K562 (cell line): ENCODE measurements around the gene FTO. TPM values are rescaled to one million over a fixed set of nuclear protein-coding genes. Genes with fewer than 3 reads are reported as not detected.

Experiments
- ATAC-seq: fragments of 200-7000 bp; cut with Tn5 transposase; 3 replicates; pipeline ENCODE4 v1.9.1; 2020; ENCODE audit warnings: moderate library complexity
- BruUV-seq: library from RNA; stranded (reverse); fragments of 400-500 nt; replicated peaks from 2 replicates; lab custom pipeline; 2021; lab: Mats Ljungman, UMichigan
- CTCF ChIA-PET: fragments of 300-600 bp; formaldehyde crosslinking; extraction: SDS; loops from one replicate; lab custom pipeline; 2021; ENCODE audit warnings: low intra/inter-chr PET ratio; lab: Yijun Ruan, JAX
- POLR2A ChIA-PET: fragments of 300-600, 350-650 bp; sonication (Branson Sonifier 250); formaldehyde crosslinking; extraction: SDS; loops from one replicate; lab custom pipeline; 2021; ENCODE audit warnings: antibody characterized with exemption, inconsistent platforms; lab: Yijun Ruan, JAX
- DNase-seq, 4 experiments: peaks; one replicate each; pipeline versions ENCODE4 v3.0.0 to v3.0.0-alpha.2; 2011 to 2018; ENCODE audit warnings: low spot score in 3 of 4, mixed read lengths in 3 of 4; ENCODE audit errors: extremely low read depth in 1 of 4
- FAIRE-seq: peaks from 2 replicates; lab custom pipeline; 2011; peaks lifted over from hg19 to GRCh38; lab: Jason Lieb, UNC
- H2AFZ ChIP-seq: 2 replicates; pipeline ENCODE4 v1.6.0; 2011; ENCODE audit warnings: low read depth, low read length, control low read depth, inconsistent platforms
- H3K27ac ChIP-seq: fragments of 200-600 bp; 3 replicates; pipeline ENCODE4 v1.8.0; 2011; ENCODE audit warnings: low read depth, mild to moderate bottlenecking, control low read depth, inconsistent platforms, low read length, moderate library complexity, mixed read lengths; ENCODE audit errors: extremely low read depth
- H3K27me3 ChIP-seq, 2 experiments: fragments of 300-600 bp in 1 of 2; 2 replicates in 1 of 2; 3 replicates in 1 of 2; pipeline versions ENCODE4 v1.6.0 to v1.8.0; 2011; ENCODE audit warnings: inconsistent platforms in 2 of 2, low read length in 2 of 2, mild to moderate bottlenecking in 1 of 2, mixed read lengths in 1 of 2, moderate library complexity in 1 of 2; ENCODE audit not compliant: control insufficient read depth in 2 of 2, insufficient read depth in 2 of 2
- H3K36me3 ChIP-seq: fragments of 300-600 bp; 3 replicates; pipeline ENCODE4 v1.8.0; 2011; ENCODE audit warnings: mild to moderate bottlenecking, low read length, inconsistent platforms; ENCODE audit not compliant: control insufficient read depth, insufficient read depth
- H3K4me1 ChIP-seq, 2 experiments: fragments of 200-600 bp in 1 of 2; replicated peaks in 1 of 2; 2 replicates in 1 of 2; 3 replicates in 1 of 2; pipeline versions ENCODE4 v1.5.1 to v1.8.0; 2011; ENCODE audit warnings: inconsistent platforms in 2 of 2, low read length in 2 of 2, mild to moderate bottlenecking in 1 of 2, mixed read lengths in 1 of 2, moderate library complexity in 1 of 2; ENCODE audit not compliant: control insufficient read depth in 2 of 2, insufficient read depth in 2 of 2
- H3K4me2 ChIP-seq: 2 replicates; pipeline ENCODE4 v1.6.1; 2011; ENCODE audit warnings: low read length, control low read depth, inconsistent platforms, mixed read lengths; ENCODE audit not compliant: insufficient read depth
- H3K4me3 ChIP-seq: fragments of 200-600 bp; sonication (generic), shearing (Covaris generic); 2 replicates; pipeline ENCODE4 v1.5.1; 2016; ENCODE audit warnings: control low read depth, inconsistent platforms
- H3K79me2 ChIP-seq: fragments of 200-600 bp; 3 replicates; pipeline ENCODE4 v1.8.0; 2011; ENCODE audit warnings: low read length, inconsistent platforms; ENCODE audit not compliant: control insufficient read depth, insufficient read depth
- H3K9ac ChIP-seq, 2 experiments: 2 replicates each; pipeline versions ENCODE4 v1.6.0 to v1.6.1; 2011; ENCODE audit warnings: low read depth in 2 of 2, low read length in 2 of 2, control low read depth in 1 of 2, inconsistent platforms in 1 of 2, mild to moderate bottlenecking in 1 of 2, mixed read lengths in 1 of 2; ENCODE audit not compliant: insufficient read depth in 1 of 2
- H3K9me1 ChIP-seq: one replicate; pipeline ENCODE4 v1.6.0; 2011; ENCODE audit warnings: inconsistent platforms, mild to moderate bottlenecking, low read length, moderate library complexity; ENCODE audit not compliant: control insufficient read depth, insufficient read depth
- H3K9me3 ChIP-seq: replicated peaks from 2 replicates; pipeline ENCODE4 v1.5.1; 2011; ENCODE audit warnings: low read depth, low read length, inconsistent platforms; ENCODE audit not compliant: control insufficient read depth, insufficient read depth
- H4K20me1 ChIP-seq: replicated peaks from 2 replicates; pipeline ENCODE4 v1.6.1; 2011; ENCODE audit warnings: low read length, inconsistent platforms, mixed read lengths; ENCODE audit not compliant: control insufficient read depth, insufficient read depth
- FOXP1 ChIP-seq: sonication (generic); formaldehyde crosslinking; IDR thresholded peaks from 2 replicates; pipeline ENCODE4 v1.8.0; 2022; ENCODE audit warnings: mild to moderate bottlenecking, missing genetic modification reagents
- HMGN3 ChIP-seq: IDR thresholded peaks from 2 replicates; pipeline ENCODE4 v1.6.1; 2011; ENCODE audit warnings: borderline replicate concordance, low read depth, mild to moderate bottlenecking, mixed read lengths, low read length; ENCODE audit not compliant: insufficient read length; ENCODE audit errors: extremely low read depth
- MYNN ChIP-seq, 2 experiments: sonication (generic); formaldehyde crosslinking in 1 of 2; IDR thresholded peaks; 2 replicates each; pipeline versions ENCODE4 v1.5.0 to v1.6.1; 2016 to 2020; ENCODE audit warnings: antibody characterized with exemption in 1 of 2, missing genetic modification reagents in 1 of 2
- NCOA6 ChIP-seq: fragments of 450-650 bp; IDR thresholded peaks from 2 replicates; pipeline ENCODE4 v1.6.1; 2017; ENCODE audit warnings: mild to moderate bottlenecking
- ZFX ChIP-seq: sonication (generic); formaldehyde crosslinking; IDR thresholded peaks from 2 replicates; pipeline ENCODE4 v1.8.0; 2022; ENCODE audit warnings: mild to moderate bottlenecking, missing genetic modification reagents, moderate library complexity
- ZNF212 ChIP-seq: fragments of 450-650 bp; formaldehyde crosslinking; IDR thresholded peaks from 2 replicates; pipeline ENCODE4 v1.4.0; 2020; ENCODE audit warnings: mild to moderate bottlenecking
- ZNF253 ChIP-seq: fragments of 250-450 bp; sonication (Bioruptor Pico); conservative IDR thresholded peaks from 2 replicates; pipeline ENCODE4 v1.6.1; 2021; ENCODE audit warnings: mild to moderate bottlenecking
- ZNF408 ChIP-seq: fragments of 250-450 bp; sonication (Bioruptor Pico); IDR thresholded peaks from 2 replicates; pipeline ENCODE4 v1.4.0; 2020; ENCODE audit warnings: low read depth, mild to moderate bottlenecking, moderate library complexity
- WGBS: fragments of 100-300 bp; shearing (Covaris generic); methylation state at CpG from one replicate; pipeline ENCODE4 v1.1.6; 2016; ENCODE audit warnings: low coverage, mixed read lengths; ENCODE audit not compliant: insufficient coverage; ENCODE audit errors: missing lambda C conversion rate; 5-methylcytosine and 5-hydroxymethylcytosine counted together
- in situ Hi-C: fragments of 300-500 bp; cut with MboI; formaldehyde crosslinking; loops from 4 replicates; pipeline ENCODE4 v1.15.0; 2018; ENCODE audit warnings: inconsistent platforms, mixed read lengths
- intact Hi-C: fragments of 100-400 bp; cut with micrococcal nuclease; formaldehyde crosslinking; loops from 2 replicates; pipeline ENCODE4 v1.14.2; 2022
- polyA plus RNA-seq, 8 experiments: library from polyadenylated mRNA; depleted of rRNA in 4 of 8; stranded (reverse) in 5 of 8; unstranded in 3 of 8; fragments of >200 nt; fragmentation: Nextera tagmentation in 2 of 8; fragmentation: Illumina TruSeq in 1 of 8; extraction: Ambion mirVana in 2 of 8; extraction: Trizol in 1 of 8; gene quantifications; 2 replicates each; pipeline versions ENCODE4 v1.2.1 to v1.2.3, GENCODE V29; 2011 to 2014; ENCODE audit warnings: inconsistent platforms in 1 of 8, missing spikeins in 1 of 8
- total RNA-seq, 7 experiments: library from RNA; depleted of rRNA in 6 of 7; stranded (reverse); fragments of >200 nt in 6 of 7; fragmentation: Illumina TruSeq in 2 of 7; extraction: Trizol in 2 of 7; gene quantifications; 2 replicates each; pipeline versions ENCODE4 v1.2.1 to v1.2.3, GENCODE V29; 2011 to 2021; ENCODE audit warnings: low replicate concordance in 1 of 7
- TF ChIP-seq, protein P1 (sequence below): fragments of 250-450 bp; sonication (Bioruptor Pico); IDR thresholded peaks from 2 replicates; pipeline ENCODE4 v1.4.0; 2020
- TF ChIP-seq, protein P2 (sequence below): fragments of 250-450 bp; sonication (Bioruptor Pico); IDR thresholded peaks from 2 replicates; pipeline ENCODE4 v1.9.0; 2021; ENCODE audit warnings: mild to moderate bottlenecking, inconsistent platforms
- TF ChIP-seq, protein P3 (sequence below): fragments of 250-450 bp; sonication (Bioruptor Pico); IDR thresholded peaks from 2 replicates; pipeline ENCODE4 v1.8.0; 2021; ENCODE audit warnings: borderline replicate concordance, mild to moderate bottlenecking, moderate library complexity; ENCODE audit not compliant: poor library complexity, severe bottlenecking

Gene FTO
- total and polyA plus RNA-seq, 9 of the 15 experiments (the other 6 are each of a cell fraction or from before 2014, with no cell fraction given): 11.3 to 27.7 (median 25.5) TPM

DNA sequence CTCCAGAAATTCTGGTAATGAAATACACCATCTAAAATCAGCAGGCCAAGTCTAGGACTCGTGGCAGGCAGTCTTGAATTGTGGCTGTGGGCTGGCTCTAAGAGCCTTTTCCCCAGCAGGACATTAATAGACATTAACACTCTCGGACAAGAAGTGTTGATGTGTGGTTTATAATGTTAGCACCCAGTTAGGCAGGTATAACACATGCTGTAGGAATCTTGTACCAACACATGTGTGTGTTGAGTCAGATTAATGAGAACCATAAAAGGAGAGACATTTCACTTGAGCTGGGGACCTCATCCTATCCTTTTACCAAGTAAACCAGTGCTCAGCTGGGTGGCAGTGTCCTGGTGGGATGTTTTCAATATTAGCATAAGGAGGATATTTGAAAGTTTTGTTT lies 264.5 kb downstream of the FTO start:
- POLR2A ChIA-PET: no interaction called here
- BruUV-seq: no TSS peak
- intact Hi-C loops: no loop called here
- CTCF ChIA-PET: no interaction called here
- no peak overlapping the region for H3K27ac ChIP-seq
- H3K9me3 ChIP-seq: no peaks in the 10 kb centered on the region
- in situ Hi-C loops: no loop called here
- no peaks in the 10 kb centered on the region for H4K20me1 ChIP-seq
- no peaks in the 10 kb centered on the region for H3K9me1 ChIP-seq
- no peaks in the 10 kb centered on the region for H3K36me3 ChIP-seq
- TF ChIP-seq ZFX (CRISPR knock-in tag): no peak
- no peak for TF ChIP-seq ZNF408 (CRISPR knock-in tag)
- TF ChIP-seq, protein P1, sequence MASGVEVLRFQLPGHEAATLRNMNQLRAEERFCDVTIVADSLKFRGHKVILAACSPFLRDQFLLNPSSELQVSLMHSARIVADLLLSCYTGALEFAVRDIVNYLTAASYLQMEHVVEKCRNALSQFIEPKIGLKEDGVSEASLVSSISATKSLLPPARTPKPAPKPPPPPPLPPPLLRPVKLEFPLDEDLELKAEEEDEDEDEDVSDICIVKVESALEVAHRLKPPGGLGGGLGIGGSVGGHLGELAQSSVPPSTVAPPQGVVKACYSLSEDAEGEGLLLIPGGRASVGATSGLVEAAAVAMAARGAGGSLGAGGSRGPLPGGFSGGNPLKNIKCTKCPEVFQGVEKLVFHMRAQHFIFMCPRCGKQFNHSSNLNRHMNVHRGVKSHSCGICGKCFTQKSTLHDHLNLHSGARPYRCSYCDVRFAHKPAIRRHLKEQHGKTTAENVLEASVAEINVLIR: no peak
- TF ChIP-seq MYNN (IDR thresholded peaks at IDR 0.05): no peak
- no peak for TF ChIP-seq MYNN (CRISPR knock-in tag; IDR thresholded peaks at IDR 0.05)
- TF ChIP-seq ZNF212 (CRISPR knock-in tag): no peak
- no peak for TF ChIP-seq NCOA6
- TF ChIP-seq, protein P2, sequence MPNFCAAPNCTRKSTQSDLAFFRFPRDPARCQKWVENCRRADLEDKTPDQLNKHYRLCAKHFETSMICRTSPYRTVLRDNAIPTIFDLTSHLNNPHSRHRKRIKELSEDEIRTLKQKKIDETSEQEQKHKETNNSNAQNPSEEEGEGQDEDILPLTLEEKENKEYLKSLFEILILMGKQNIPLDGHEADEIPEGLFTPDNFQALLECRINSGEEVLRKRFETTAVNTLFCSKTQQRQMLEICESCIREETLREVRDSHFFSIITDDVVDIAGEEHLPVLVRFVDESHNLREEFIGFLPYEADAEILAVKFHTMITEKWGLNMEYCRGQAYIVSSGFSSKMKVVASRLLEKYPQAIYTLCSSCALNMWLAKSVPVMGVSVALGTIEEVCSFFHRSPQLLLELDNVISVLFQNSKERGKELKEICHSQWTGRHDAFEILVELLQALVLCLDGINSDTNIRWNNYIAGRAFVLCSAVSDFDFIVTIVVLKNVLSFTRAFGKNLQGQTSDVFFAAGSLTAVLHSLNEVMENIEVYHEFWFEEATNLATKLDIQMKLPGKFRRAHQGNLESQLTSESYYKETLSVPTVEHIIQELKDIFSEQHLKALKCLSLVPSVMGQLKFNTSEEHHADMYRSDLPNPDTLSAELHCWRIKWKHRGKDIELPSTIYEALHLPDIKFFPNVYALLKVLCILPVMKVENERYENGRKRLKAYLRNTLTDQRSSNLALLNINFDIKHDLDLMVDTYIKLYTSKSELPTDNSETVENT (CRISPR knock-in tag): no peak
- TF ChIP-seq HMGN3: no peak
- TF ChIP-seq, protein P3, sequence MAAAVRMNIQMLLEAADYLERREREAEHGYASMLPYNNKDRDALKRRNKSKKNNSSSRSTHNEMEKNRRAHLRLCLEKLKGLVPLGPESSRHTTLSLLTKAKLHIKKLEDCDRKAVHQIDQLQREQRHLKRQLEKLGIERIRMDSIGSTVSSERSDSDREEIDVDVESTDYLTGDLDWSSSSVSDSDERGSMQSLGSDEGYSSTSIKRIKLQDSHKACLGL (CRISPR knock-in tag): no peak
- no peak for TF ChIP-seq ZNF253 (CRISPR knock-in tag)
- TF ChIP-seq FOXP1 (CRISPR knock-in tag): no peak
- H3K79me2 ChIP-seq: no peaks in the 10 kb centered on the region
- H3K27me3 ChIP-seq: no peaks in the 10 kb centered on the region
- H3K4me1 ChIP-seq: no peaks in the 10 kb centered on the region
- DNase-seq: no peak
- H3K4me3 ChIP-seq: no peak overlapping the region
- 7% methylated on average over 2 of the region's 2 CpGs for WGBS
- no peak for FAIRE-seq
- H3K4me2 ChIP-seq: no peak overlapping the region
- no peak overlapping the region for H2AFZ ChIP-seq
- no peak overlapping the region for H3K9ac ChIP-seq
- ATAC-seq: no peak
